A549 (cell line): ENCODE measurements around the gene MALAT1. TPM values are rescaled to one million over a fixed set of nuclear protein-coding genes. Genes with fewer than 3 reads are reported as not detected.
A peak's percentile ranks its signal among the peaks of the same experiment; 100 is the strongest.

Experiments
- ATAC-seq, 2 experiments: fragments of 200-7000 bp in 1 of 2; fragments of >200 bp in 1 of 2; cut with Nextera tagmentation in 1 of 2; cut with Tn5 transposase in 1 of 2; 3 replicates each; pipeline versions ENCODE4 v1.8.0 to v1.9.1; 2018 to 2020; ENCODE audit warnings: mild to moderate bottlenecking in 1 of 2, moderate library complexity in 1 of 2
- CTCF ChIA-PET: fragments of 300-600 bp; sonication (Branson Sonifier 250); formaldehyde crosslinking; extraction: SDS; loops from one replicate; lab custom pipeline; 2021; ENCODE audit warnings: antibody characterized with exemption, inconsistent platforms; lab: Yijun Ruan, JAX
- POLR2A ChIA-PET: fragments of 350-600 bp; formaldehyde crosslinking; extraction: SDS; loops from one replicate; lab custom pipeline; 2021; ENCODE audit warnings: antibody characterized with exemption, inconsistent platforms; lab: Yijun Ruan, JAX
- DNase-seq, 2 experiments: peaks; one replicate each; pipeline versions ENCODE4 v3.0.0 to v3.0.0-alpha.2; 2011 to 2016; ENCODE audit warnings: low read depth in 1 of 2, low spot score in 1 of 2
- FAIRE-seq: peaks from 2 replicates; lab custom pipeline; 2011; peaks lifted over from hg19 to GRCh38; lab: Jason Lieb, UNC
- H3K27ac ChIP-seq, 2 experiments: fragments of >200 bp; sonication (Bioruptor Twin); formaldehyde crosslinking; 3 replicates each; pipeline ENCODE4 v1.5.1; 2016 to 2017
- H3K4me1 ChIP-seq: fragments of >200 bp; sonication (Bioruptor Twin); formaldehyde crosslinking; 3 replicates; pipeline ENCODE4 v1.6.1; 2016
- H3K4me2 ChIP-seq: fragments of >200 bp; sonication (Bioruptor Twin); formaldehyde crosslinking; 3 replicates; pipeline ENCODE4 v1.6.1; 2016
- H3K4me3 ChIP-seq: fragments of >200 bp; sonication (Bioruptor Twin); formaldehyde crosslinking; 3 replicates; pipeline ENCODE4 v1.5.1; 2016
- H3K9me3 ChIP-seq: fragments of >200 bp; sonication (Bioruptor Twin); formaldehyde crosslinking; 3 replicates; pipeline ENCODE4 v1.6.1; 2016
- CBX8 ChIP-seq: fragments of 200-600 bp; sonication (generic); IDR thresholded peaks from 2 replicates; pipeline ENCODE4 v1.6.1; 2016
- EHF ChIP-seq: fragments of 250-450 bp; sonication (Bioruptor Pico); IDR thresholded peaks from 2 replicates; pipeline ENCODE4 v1.5.0; 2020; ENCODE audit warnings: mild to moderate bottlenecking
- EP300 ChIP-seq, 2 experiments: fragments of >200 bp; sonication (Bioruptor Twin); formaldehyde crosslinking; IDR thresholded peaks; 2 replicates in 1 of 2; 3 replicates in 1 of 2; pipeline ENCODE4 v1.6.1; 2016 to 2017
- FOXS1 ChIP-seq: fragments of 250-450 bp; sonication (Bioruptor Pico); IDR thresholded peaks from 2 replicates; pipeline ENCODE4 v1.5.0; 2020; ENCODE audit warnings: mild to moderate bottlenecking, moderate library complexity
- GATA3 ChIP-seq: IDR thresholded peaks from 2 replicates; pipeline ENCODE4 v1.6.1; 2012; ENCODE audit warnings: borderline replicate concordance
- HEYL ChIP-seq: fragments of 250-450 bp; sonication (Bioruptor Pico); IDR thresholded peaks from 2 replicates; pipeline ENCODE4 v1.8.0; 2021; ENCODE audit warnings: mild to moderate bottlenecking, moderate library complexity
- JUN ChIP-seq, 2 experiments: fragments of >200 bp; sonication (Bioruptor Twin); formaldehyde crosslinking; IDR thresholded peaks; 2 replicates in 1 of 2; 3 replicates in 1 of 2; pipeline ENCODE4 v1.6.1; 2016 to 2017
- MYC ChIP-seq: IDR thresholded peaks from 2 replicates; pipeline ENCODE4 v1.6.1; 2012; ENCODE audit warnings: mild to moderate bottlenecking, inconsistent platforms, low read length, improper control_type of control experiment, borderline replicate concordance
- POLR2A ChIP-seq: IDR thresholded peaks from 2 replicates; pipeline ENCODE4 v1.6.1; 2012; ENCODE audit warnings: mild to moderate bottlenecking, low read length
- RARB ChIP-seq: fragments of 250-450 bp; sonication (Bioruptor Pico); IDR thresholded peaks from 2 replicates; pipeline ENCODE4 v1.8.0; 2021; ENCODE audit warnings: mild to moderate bottlenecking, moderate library complexity
- RFX5 ChIP-seq: fragments of 450-650 bp; IDR thresholded peaks from 2 replicates; pipeline ENCODE4 v1.7.1; 2014; ENCODE audit warnings: antibody characterized with exemption, mild to moderate bottlenecking, moderate library complexity
- ZC3H11A ChIP-seq: fragments of 450-650 bp; IDR thresholded peaks from 2 replicates; pipeline ENCODE4 v1.6.1; 2014; ENCODE audit warnings: antibody characterized with exemption, mild to moderate bottlenecking
- WGBS: methylation state at CpG from one replicate; pipeline ENCODE4 v1.1.6; 2017; ENCODE audit errors: missing lambda C conversion rate; 5-methylcytosine and 5-hydroxymethylcytosine counted together
- polyA plus RNA-seq, 4 experiments: library from polyadenylated mRNA; depleted of rRNA in 3 of 4; stranded (reverse); fragments of >200 nt; fragmentation: RNase III in 1 of 4; extraction: RNeasy Plus Mini Kit Qiagen cat#74134 plus additional on column Dnase treatment in 1 of 4; gene quantifications; 2 replicates in 3 of 4; 3 replicates in 1 of 4; pipeline ENCODE4 v1.2.3, GENCODE V29; 2011 to 2017
- TF ChIP-seq, protein P1 (sequence below): IDR thresholded peaks from 2 replicates; pipeline ENCODE4 v1.6.1; 2012
- TF ChIP-seq, protein P2 (sequence below): fragments of >200 bp; sonication (Bioruptor Twin); formaldehyde crosslinking; IDR thresholded peaks from 3 replicates; pipeline ENCODE4 v1.6.1; 2016
- TF ChIP-seq, protein P3 (sequence below): fragments of 200-600 bp; sonication (generic); IDR thresholded peaks from 2 replicates; pipeline ENCODE4 v1.6.1; 2016; ENCODE audit warnings: antibody characterized with exemption, mild to moderate bottlenecking, moderate library complexity

Gene MALAT1
- polyA plus RNA-seq, 2 of the 4 experiments (the other 2 are of a cell fraction): 188 to 1,041 TPM

DNA sequence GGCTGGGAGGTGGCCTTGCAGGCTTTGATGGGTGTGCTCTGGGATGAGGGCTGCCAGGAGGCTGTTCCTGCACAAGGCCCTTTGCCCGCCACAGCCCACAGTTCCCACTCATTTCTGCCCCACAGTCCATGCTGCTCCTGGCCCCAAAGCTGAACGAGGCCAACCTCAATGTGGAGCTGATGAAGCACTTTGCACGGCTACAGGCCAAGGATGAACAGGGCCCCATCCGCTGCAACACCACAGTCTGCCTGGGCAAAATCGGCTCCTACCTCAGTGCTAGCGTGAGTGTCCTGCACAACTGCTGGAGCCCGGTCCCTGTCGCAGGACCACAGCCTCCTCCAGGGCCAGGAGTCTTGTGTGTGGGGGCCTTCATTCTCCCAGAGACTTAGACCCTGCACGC lies 36.3 kb downstream of the MALAT1 start:
- ATAC-seq (peak in 1 of 2 experiments; percentile 3; a peak in 3 of 6 replicates), FAIRE-seq (no peak), DNase-seq (no peak)
- Histone ChIP-seq H3K4me3 (no peak overlapping the region), H3K9me3 (no peaks in the 10 kb centered on the region), H3K4me1 (peaks cover 2% of the 10 kb centered on the region; the same call in 1 of the 3 replicates), H3K4me2 (no peak overlapping the region), H3K27ac (no peak overlapping the region)
- CTCF ChIA-PET: interaction anchor here (2.6 to 15.3 kb wide), 3 partner anchors 17 to 59 kb away, joined by 11 to 393 read pairs (median 14); partner anchors contain the start of genes FAM89B, LTBP3 and ZNRD2
- POLR2A ChIA-PET: interaction anchor here (1.0 kb wide), 1 partner anchor 27 kb away, joined by 3 read pairs; no protein-coding TSS in a partner anchor
- TF ChIP-seq JUN (IDR thresholded peaks at IDR 0.05) (0 out of 5 replicates have a peak, but pooled peaks of 1 of the 2 experiments have one; percentile 15), RFX5 (no peak)
- WGBS: 94% methylated on average over 9 of the region's 9 CpGs

DNA sequence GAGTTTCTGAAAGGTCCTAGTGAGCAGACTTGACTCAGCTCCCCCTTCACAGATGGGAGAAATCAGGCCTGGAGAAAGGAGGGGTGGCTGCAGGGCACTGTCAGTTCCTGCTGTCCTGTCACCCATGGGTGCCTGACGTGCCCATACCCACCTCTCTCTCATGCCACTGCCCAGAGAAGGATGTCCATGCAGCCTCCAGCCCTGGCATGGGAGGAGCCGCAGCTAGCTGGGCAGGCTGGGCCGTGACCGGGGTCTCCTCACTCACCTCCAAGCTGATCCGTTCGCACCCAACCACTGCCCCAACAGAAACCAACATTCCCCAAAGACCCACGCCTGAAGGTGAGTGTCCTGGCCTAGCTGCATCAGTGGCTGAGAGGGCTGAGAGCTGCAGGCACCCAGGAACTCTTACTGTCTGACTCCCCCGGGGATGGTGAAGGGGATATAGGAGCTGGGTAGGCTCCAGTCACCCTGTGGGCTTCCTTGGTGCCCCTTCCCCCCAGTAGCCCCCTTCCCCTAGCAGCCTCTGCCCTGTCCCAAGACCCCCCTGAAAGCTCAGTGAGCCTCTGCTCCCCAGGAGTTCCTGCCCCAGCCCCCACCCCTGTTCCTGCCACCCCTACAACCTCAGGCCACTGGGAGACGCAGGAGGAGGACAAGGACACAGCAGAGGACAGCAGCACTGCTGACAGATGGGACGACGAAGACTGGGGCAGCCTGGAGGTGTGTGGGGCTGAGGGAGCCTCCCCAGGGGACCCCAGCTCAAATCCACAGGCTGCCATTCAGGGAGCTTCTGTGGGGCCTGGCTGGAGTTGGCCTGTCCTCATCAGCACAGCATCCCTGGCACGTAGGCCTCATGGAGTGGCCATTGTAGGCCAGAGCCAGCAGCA lies 37.8 kb downstream of the MALAT1 start:
- Histone ChIP-seq H3K4me1 (peaks cover 10% of the 10 kb centered on the region), H3K9me3 (no peaks in the 10 kb centered on the region), H3K4me2 (no peak overlapping the region), H3K27ac (no peak overlapping the region), H3K4me3 (no peak overlapping the region)
- DNase-seq: no peak
- FAIRE-seq: no peak
- ChIA-PET POLR2A (interaction anchor here (0.6 to 1.3 kb wide), 3 partner anchors 10 to 58 kb away, joined by 3 read pairs; no protein-coding TSS in a partner anchor), CTCF (interaction anchor here (0.5 to 15.3 kb wide), 8 partner anchors 10 to 1092 kb away, joined by 3 to 393 read pairs (median 4); partner anchors contain the start of genes FAM89B, LTBP3 and ZNRD2)
- WGBS: 88% methylated on average over 11 of the region's 12 CpGs
- ATAC-seq: no peak
- TF ChIP-seq, protein P1, sequence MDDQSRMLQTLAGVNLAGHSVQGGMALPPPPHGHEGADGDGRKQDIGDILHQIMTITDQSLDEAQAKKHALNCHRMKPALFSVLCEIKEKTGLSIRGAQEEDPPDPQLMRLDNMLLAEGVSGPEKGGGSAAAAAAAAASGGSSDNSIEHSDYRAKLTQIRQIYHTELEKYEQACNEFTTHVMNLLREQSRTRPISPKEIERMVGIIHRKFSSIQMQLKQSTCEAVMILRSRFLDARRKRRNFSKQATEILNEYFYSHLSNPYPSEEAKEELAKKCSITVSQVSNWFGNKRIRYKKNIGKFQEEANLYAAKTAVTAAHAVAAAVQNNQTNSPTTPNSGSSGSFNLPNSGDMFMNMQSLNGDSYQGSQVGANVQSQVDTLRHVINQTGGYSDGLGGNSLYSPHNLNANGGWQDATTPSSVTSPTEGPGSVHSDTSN: 0 out of 2 replicates have a peak, but pooled peaks have one; percentile 13
- no peak for TF ChIP-seq POLR2A
- no peak for TF ChIP-seq EP300 (IDR thresholded peaks at IDR 0.05)
- no peak for TF ChIP-seq HEYL (CRISPR knock-in tag)
- no peak for TF ChIP-seq RARB (CRISPR knock-in tag)
- peak in 1 of 2 experiments; percentile 31; a peak in 1 of 5 replicates for TF ChIP-seq JUN (IDR thresholded peaks at IDR 0.05)
- no peak for TF ChIP-seq FOXS1 (CRISPR knock-in tag)
- TF ChIP-seq EHF (CRISPR knock-in tag): no peak
- TF ChIP-seq CBX8: no peak
- TF ChIP-seq GATA3: no peak
- TF ChIP-seq MYC: no peak
- TF ChIP-seq, protein P2, sequence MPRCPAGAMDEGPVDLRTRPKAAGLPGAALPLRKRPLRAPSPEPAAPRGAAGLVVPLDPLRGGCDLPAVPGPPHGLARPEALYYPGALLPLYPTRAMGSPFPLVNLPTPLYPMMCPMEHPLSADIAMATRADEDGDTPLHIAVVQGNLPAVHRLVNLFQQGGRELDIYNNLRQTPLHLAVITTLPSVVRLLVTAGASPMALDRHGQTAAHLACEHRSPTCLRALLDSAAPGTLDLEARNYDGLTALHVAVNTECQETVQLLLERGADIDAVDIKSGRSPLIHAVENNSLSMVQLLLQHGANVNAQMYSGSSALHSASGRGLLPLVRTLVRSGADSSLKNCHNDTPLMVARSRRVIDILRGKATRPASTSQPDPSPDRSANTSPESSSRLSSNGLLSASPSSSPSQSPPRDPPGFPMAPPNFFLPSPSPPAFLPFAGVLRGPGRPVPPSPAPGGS: no peak
- TF ChIP-seq, protein P3, sequence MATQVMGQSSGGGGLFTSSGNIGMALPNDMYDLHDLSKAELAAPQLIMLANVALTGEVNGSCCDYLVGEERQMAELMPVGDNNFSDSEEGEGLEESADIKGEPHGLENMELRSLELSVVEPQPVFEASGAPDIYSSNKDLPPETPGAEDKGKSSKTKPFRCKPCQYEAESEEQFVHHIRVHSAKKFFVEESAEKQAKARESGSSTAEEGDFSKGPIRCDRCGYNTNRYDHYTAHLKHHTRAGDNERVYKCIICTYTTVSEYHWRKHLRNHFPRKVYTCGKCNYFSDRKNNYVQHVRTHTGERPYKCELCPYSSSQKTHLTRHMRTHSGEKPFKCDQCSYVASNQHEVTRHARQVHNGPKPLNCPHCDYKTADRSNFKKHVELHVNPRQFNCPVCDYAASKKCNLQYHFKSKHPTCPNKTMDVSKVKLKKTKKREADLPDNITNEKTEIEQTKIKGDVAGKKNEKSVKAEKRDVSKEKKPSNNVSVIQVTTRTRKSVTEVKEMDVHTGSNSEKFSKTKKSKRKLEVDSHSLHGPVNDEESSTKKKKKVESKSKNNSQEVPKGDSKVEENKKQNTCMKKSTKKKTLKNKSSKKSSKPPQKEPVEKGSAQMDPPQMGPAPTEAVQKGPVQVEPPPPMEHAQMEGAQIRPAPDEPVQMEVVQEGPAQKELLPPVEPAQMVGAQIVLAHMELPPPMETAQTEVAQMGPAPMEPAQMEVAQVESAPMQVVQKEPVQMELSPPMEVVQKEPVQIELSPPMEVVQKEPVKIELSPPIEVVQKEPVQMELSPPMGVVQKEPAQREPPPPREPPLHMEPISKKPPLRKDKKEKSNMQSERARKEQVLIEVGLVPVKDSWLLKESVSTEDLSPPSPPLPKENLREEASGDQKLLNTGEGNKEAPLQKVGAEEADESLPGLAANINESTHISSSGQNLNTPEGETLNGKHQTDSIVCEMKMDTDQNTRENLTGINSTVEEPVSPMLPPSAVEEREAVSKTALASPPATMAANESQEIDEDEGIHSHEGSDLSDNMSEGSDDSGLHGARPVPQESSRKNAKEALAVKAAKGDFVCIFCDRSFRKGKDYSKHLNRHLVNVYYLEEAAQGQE: no peak
- TF ChIP-seq ZC3H11A: no peak

DNA sequence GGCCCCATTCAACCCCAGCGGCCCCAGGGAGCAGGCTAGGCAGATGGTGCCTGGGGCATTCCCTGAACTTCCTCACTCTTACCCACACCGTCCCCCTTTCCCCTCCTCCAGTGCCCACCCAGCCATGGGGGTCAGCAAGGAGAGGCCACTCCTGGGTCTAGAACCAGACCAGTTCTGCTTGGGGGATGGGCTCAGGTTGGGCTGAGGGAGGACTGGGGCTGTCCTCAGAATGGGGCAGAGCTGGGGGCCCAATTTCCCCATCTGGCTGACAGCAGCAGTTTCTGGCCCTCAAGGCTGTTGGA lies 38.4 kb downstream of the MALAT1 start:
- Histone ChIP-seq H3K4me3 (no peak overlapping the region), H3K4me1 (peaks cover 10% of the 10 kb centered on the region), H3K4me2 (no peak overlapping the region), H3K27ac (no peak overlapping the region), H3K9me3 (no peaks in the 10 kb centered on the region)
- no peak for TF ChIP-seq MYC
- TF ChIP-seq, protein P1: 0 out of 2 replicates have a peak, but pooled peaks have one; percentile 2
- TF ChIP-seq JUN (IDR thresholded peaks at IDR 0.05): peak in 1 of 2 experiments; percentile 38; a peak in 1 of 5 replicates
- FAIRE-seq: no peak
- ChIA-PET POLR2A (interaction anchor here (1.3 kb wide), 1 partner anchor 57 kb away, joined by 3 read pairs; no protein-coding TSS in a partner anchor), CTCF (interaction anchor here (0.5 to 15.3 kb wide), 11 partner anchors 6 to 1093 kb away, joined by 3 to 393 read pairs (median 4); partner anchors contain the start of genes FAM89B, LTBP3 and ZNRD2)
- 100% methylated on average over 2 of the region's 2 CpGs for WGBS
- no peak for DNase-seq
- ATAC-seq: no peak
